B cell (primary cell): ENCODE results near the gene WWC2. TPM values are rescaled to one million over a fixed set of nuclear protein-coding genes. Genes with fewer than 3 reads are reported as not detected.

Source experiments
- ATAC-seq: fragments of 200-7000 bp; cut with Tn5 transposase; one replicate; pipeline ENCODE4 v1.10.0; 2021; ENCODE audit warnings: low read depth, mild to moderate bottlenecking, moderate number of reproducible peaks, moderate library complexity
- CTCF ChIA-PET: fragments of 350-600 bp; sonication (Branson Sonifier 250); formaldehyde crosslinking; loops from one replicate; lab custom pipeline; 2021; ENCODE audit warnings: antibody characterized with exemption, inconsistent platforms; lab: Charles Lee
- POLR2A ChIA-PET: fragments of 350-600 bp; sonication (Branson Sonifier 250); formaldehyde crosslinking; loops from one replicate; lab custom pipeline; 2021; ENCODE audit warnings: antibody characterized with exemption; lab: Charles Lee
- DNase-seq: peaks from one replicate; pipeline ENCODE4 v3.0.0; 2013
- H2AFZ ChIP-seq: 2 replicates; pipeline ENCODE4 v1.6.1; 2012; ENCODE audit warnings: mild to moderate bottlenecking, low read depth, low read length; ENCODE audit not compliant: insufficient read depth, poor library complexity, severe bottlenecking
- H3K27ac ChIP-seq, 2 donors: 1 replicate in 1 of 2; 2 replicates in 1 of 2; pipeline ENCODE4 v1.5.1; 2012 to 2013; ENCODE audit warnings: low read length in 2 of 2, mild to moderate bottlenecking in 2 of 2, moderate library complexity in 1 of 2
- H3K27me3 ChIP-seq, 4 experiments: fragments of 200-600 bp in 1 of 4; sonication (generic) in 1 of 4; replicated peaks in 1 of 4; 1 replicate in 2 of 4; 2 replicates in 2 of 4; pipeline versions ENCODE4 v1.6.1 to v1.7.0; 2013 to 2016; ENCODE audit warnings: low read length in 3 of 4, mild to moderate bottlenecking in 2 of 4, mixed read lengths in 1 of 4, moderate library complexity in 1 of 4; ENCODE audit not compliant: insufficient read depth in 4 of 4, control insufficient read depth in 3 of 4; ENCODE audit errors: control extremely low read depth in 1 of 4
- H3K36me3 ChIP-seq, 2 experiments: replicated peaks in 1 of 2; 1 replicate in 1 of 2; 2 replicates in 1 of 2; pipeline versions ENCODE4 v1.6.1 to v1.7.1; 2013; ENCODE audit warnings: low read length in 1 of 2; ENCODE audit not compliant: insufficient read depth in 2 of 2, control insufficient read depth in 1 of 2; ENCODE audit errors: control extremely low read depth in 1 of 2, extremely low read depth in 1 of 2
- H3K4me1 ChIP-seq, 2 donors: fragments of 200-600 bp in 1 of 2; sonication (generic) in 1 of 2; 1 replicate in 1 of 2; 2 replicates in 1 of 2; pipeline versions ENCODE4 v1.5.1 to v1.6.1; 2013 to 2017; ENCODE audit warnings: low read length in 2 of 2; ENCODE audit not compliant: control insufficient read depth in 2 of 2, insufficient read depth in 2 of 2
- H3K4me2 ChIP-seq: replicated peaks from 2 replicates; pipeline ENCODE3; 2012; ENCODE audit warnings: mild to moderate bottlenecking, low read depth, low read length; ENCODE audit not compliant: poor library complexity, severe bottlenecking
- H3K4me3 ChIP-seq, 5 experiments: fragments of 200-600 bp in 1 of 5; sonication (generic) in 1 of 5; 1 replicate in 3 of 5; 2 replicates in 2 of 5; pipeline versions ENCODE4 v1.5.1 to v1.7.0; 2011 to 2016; ENCODE audit warnings: low read length in 4 of 5, mild to moderate bottlenecking in 4 of 5, low read depth in 2 of 5, control low read depth in 1 of 5, moderate library complexity in 1 of 5; ENCODE audit not compliant: insufficient read depth in 1 of 5; ENCODE audit errors: control extremely low read depth in 1 of 5, extremely low read depth in 1 of 5
- H3K79me2 ChIP-seq: fragments of 200-600 bp; sonication (generic); one replicate; pipeline ENCODE4 v1.6.0; 2016; ENCODE audit warnings: low read length; ENCODE audit not compliant: control insufficient read depth, insufficient read depth
- H3K9ac ChIP-seq: fragments of 200-600 bp; sonication (generic); 2 replicates; pipeline ENCODE4 v1.6.1; 2017; ENCODE audit warnings: mild to moderate bottlenecking, low read length, moderate library complexity
- H3K9me3 ChIP-seq, 3 donors: one replicate each; pipeline versions ENCODE4 v1.6.1 to v1.7.1; 2013; ENCODE audit warnings: low read length in 2 of 3; ENCODE audit not compliant: control insufficient read depth in 2 of 3, insufficient read depth in 1 of 3; ENCODE audit errors: control extremely low read depth in 1 of 3
- H4K20me1 ChIP-seq: 2 replicates; pipeline ENCODE4 v1.6.0; 2012; ENCODE audit warnings: mild to moderate bottlenecking, low read length; ENCODE audit not compliant: insufficient read depth, control insufficient read depth, poor library complexity, severe bottlenecking
- H3K27ac Mint-ChIP-seq: one replicate; pipeline ENCODE4 v1.8.0; 2021; ENCODE audit warnings: mixed read lengths
- H3K27me3 Mint-ChIP-seq: one replicate; pipeline ENCODE4 v1.8.0; 2021; ENCODE audit warnings: mixed read lengths
- H3K4me1 Mint-ChIP-seq: one replicate; pipeline ENCODE4 v1.8.0; 2021; ENCODE audit warnings: mixed read lengths
- H3K4me3 Mint-ChIP-seq: one replicate; pipeline ENCODE4 v1.8.0; 2021; ENCODE audit warnings: mixed read lengths
- H3K9me3 Mint-ChIP-seq: one replicate; pipeline ENCODE4 v1.8.0; 2022; ENCODE audit warnings: mixed read lengths; ENCODE audit not compliant: insufficient read depth
- EZH2 ChIP-seq: IDR thresholded peaks from 2 replicates; pipeline ENCODE4 v1.6.1; 2012; ENCODE audit warnings: borderline replicate concordance, low read depth, mild to moderate bottlenecking, moderate library complexity, low read length; ENCODE audit not compliant: insufficient read depth, poor library complexity, severe bottlenecking
- WGBS: methylation state at CpG from one replicate; pipeline ENCODE4 v1.1.5; 2013; ENCODE audit warnings: missing lambda C conversion rate; ENCODE audit not compliant: insufficient coverage; 5-methylcytosine and 5-hydroxymethylcytosine counted together
- intact Hi-C: fragments of 100-400 bp; cut with micrococcal nuclease; formaldehyde crosslinking; loops from one replicate; pipeline ENCODE4 v1.10.0; 2022
- polyA plus RNA-seq: library from polyadenylated mRNA; depleted of rRNA; stranded (reverse); fragments of >200 nt; gene quantifications from 2 replicates; pipeline ENCODE4 v1.2.3, GENCODE V29; 2012
- total RNA-seq, 2 donors: library from RNA; stranded (reverse); fragments of 120-200 nt in 1 of 2; gene quantifications; 1 replicate in 1 of 2; 2 replicates in 1 of 2; pipeline versions ENCODE4 v1.2.3 to v1.2.4, GENCODE V29; 2013 to 2022
- TF ChIP-seq, protein P1 (sequence below): fragments of 200-600 bp; IDR thresholded peaks from one replicate; pipeline ENCODE4 v1.8.0; 2022; ENCODE audit warnings: antibody characterized with exemption, mild to moderate bottlenecking

The WWC2 gene
- total and polyA plus RNA-seq, 2 donors (not counting 1 experiment from before 2014, with no cell fraction given): 0.07 to 0.32 TPM

- no peak overlapping the region for H2AFZ ChIP-seq
- peaks cover 7% of the 10 kb centered on the region for H3K27me3 Mint-ChIP-seq
- no peaks in the 10 kb centered on the region for H3K79me2 ChIP-seq
- H3K4me1 ChIP-seq: no peaks in the 10 kb centered on the region
- no peaks in the 10 kb centered on the region for H3K4me1 Mint-ChIP-seq
- CTCF ChIA-PET: no interaction called here
- H4K20me1 ChIP-seq: no peaks in the 10 kb centered on the region
- ATAC-seq (no peak), DNase-seq (no peak)
- H3K27ac ChIP-seq: no peak overlapping the region
- intact Hi-C loops: no loop called here
- H3K27ac Mint-ChIP-seq: no peak overlapping the region
- H3K4me3 Mint-ChIP-seq: no peak overlapping the region
- POLR2A ChIA-PET: no interaction called here
- TF ChIP-seq, protein P1, sequence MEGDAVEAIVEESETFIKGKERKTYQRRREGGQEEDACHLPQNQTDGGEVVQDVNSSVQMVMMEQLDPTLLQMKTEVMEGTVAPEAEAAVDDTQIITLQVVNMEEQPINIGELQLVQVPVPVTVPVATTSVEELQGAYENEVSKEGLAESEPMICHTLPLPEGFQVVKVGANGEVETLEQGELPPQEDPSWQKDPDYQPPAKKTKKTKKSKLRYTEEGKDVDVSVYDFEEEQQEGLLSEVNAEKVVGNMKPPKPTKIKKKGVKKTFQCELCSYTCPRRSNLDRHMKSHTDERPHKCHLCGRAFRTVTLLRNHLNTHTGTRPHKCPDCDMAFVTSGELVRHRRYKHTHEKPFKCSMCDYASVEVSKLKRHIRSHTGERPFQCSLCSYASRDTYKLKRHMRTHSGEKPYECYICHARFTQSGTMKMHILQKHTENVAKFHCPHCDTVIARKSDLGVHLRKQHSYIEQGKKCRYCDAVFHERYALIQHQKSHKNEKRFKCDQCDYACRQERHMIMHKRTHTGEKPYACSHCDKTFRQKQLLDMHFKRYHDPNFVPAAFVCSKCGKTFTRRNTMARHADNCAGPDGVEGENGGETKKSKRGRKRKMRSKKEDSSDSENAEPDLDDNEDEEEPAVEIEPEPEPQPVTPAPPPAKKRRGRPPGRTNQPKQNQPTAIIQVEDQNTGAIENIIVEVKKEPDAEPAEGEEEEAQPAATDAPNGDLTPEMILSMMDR: no peak
- no peak for TF ChIP-seq EZH2
- H3K4me3 ChIP-seq: no peak overlapping the region
- no peaks in the 10 kb centered on the region for H3K27me3 ChIP-seq
- peaks cover 3% of the 10 kb centered on the region for H3K9me3 Mint-ChIP-seq
- peaks cover 1 to 13% (median 4%) of the 10 kb centered on the region in 3 donors for H3K9me3 ChIP-seq
- H3K9ac ChIP-seq: no peak overlapping the region
- no peaks in the 10 kb centered on the region for H3K36me3 ChIP-seq
- WGBS: 82% methylated on average over 7 of the region's 8 CpGs
- H3K4me2 ChIP-seq: no peak overlapping the region
These were observed 270.0 kb downstream of the WWC2 start for GRCh38 chr4:183369073-183369472.

Other genes starting within 250 kb of the WWC2 start
- 66.0 and 75.8 TPM in 2 replicates for gene DCTD, start 181.9 kb upstream of the WWC2 start, total RNA-seq
- gene DCTD, start 181.9 kb upstream of the WWC2 start, polyA plus RNA-seq: 61.0 and 77.1 TPM in 2 replicates
- gene CLDN22, start 221.0 kb downstream of the WWC2 start, total RNA-seq: not detected in 2 replicates
- gene CLDN22, start 221.0 kb downstream of the WWC2 start, polyA plus RNA-seq: not detected in 2 replicates
- gene CLDN24, start 223.2 kb downstream of the WWC2 start, total RNA-seq: not detected in 2 replicates
- not detected in 2 replicates for gene CLDN24, start 223.2 kb downstream of the WWC2 start, polyA plus RNA-seq